Measurements from ENCODE around the gene SHMT2. TPM values are rescaled to one million over a fixed set of nuclear protein-coding genes. Genes with fewer than 3 reads are reported as not detected.

The SHMT2 gene
- total RNA-seq, 4 donors from 2014 or later = 20.5 to 42.4 (median 34.4) TPM

DNA sequence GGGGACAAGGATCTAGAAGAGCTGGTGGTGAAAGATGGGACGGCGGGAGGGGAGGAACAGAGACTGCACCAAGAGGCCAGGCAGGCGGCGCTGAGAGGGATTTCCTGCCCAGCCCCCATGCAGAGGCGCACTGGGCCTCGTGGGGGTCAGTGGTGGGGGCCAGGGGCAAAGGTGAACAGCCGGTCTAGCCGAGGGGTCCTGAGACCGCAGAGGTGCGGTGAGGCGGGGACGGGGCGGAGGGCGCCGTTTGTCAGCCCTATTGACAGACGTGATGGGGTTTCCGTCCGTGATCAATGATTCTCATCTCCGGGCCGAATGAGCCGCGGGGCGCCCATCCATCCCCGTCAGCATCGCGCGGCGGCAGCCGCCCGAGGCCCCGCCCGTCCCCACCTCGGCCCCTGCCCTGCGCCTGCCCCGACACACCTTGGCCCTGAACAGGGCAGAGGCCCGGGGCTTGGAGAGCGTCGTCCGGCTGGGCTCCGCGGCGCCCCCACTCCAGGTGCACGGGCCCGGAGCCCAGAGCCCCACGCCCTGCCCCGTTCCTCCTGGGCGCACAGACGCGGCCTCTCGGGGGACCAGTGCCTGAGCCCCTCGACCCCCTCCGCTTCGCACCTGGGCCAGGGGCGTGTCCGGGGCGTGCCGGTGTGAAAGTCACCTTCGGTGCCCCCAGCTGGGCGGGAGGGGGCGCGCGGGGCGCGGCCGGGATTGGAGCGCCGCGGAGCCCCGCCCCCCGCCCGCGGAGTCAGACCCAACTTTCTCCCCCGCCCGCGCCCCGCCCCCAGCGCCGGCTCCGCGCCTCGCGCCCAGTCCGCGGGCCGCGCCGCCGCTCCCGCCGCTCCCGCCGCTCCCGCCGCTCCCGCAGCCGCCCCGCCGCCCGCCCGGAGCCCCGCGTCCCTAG, 13.2 kb upstream of the SHMT2 start, which contains the start of gene NXPH4:
TSS of gene NXPH4 (plus strand) at position 781 of the 898 bp plus-strand sequence. CDS start 176 bp downstream, outside the sequence.
- no peak within 1 kb of the TSS for H3K27ac ChIP-seq
- TF ChIP-seq, protein P1, sequence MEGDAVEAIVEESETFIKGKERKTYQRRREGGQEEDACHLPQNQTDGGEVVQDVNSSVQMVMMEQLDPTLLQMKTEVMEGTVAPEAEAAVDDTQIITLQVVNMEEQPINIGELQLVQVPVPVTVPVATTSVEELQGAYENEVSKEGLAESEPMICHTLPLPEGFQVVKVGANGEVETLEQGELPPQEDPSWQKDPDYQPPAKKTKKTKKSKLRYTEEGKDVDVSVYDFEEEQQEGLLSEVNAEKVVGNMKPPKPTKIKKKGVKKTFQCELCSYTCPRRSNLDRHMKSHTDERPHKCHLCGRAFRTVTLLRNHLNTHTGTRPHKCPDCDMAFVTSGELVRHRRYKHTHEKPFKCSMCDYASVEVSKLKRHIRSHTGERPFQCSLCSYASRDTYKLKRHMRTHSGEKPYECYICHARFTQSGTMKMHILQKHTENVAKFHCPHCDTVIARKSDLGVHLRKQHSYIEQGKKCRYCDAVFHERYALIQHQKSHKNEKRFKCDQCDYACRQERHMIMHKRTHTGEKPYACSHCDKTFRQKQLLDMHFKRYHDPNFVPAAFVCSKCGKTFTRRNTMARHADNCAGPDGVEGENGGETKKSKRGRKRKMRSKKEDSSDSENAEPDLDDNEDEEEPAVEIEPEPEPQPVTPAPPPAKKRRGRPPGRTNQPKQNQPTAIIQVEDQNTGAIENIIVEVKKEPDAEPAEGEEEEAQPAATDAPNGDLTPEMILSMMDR (IDR thresholded peaks at IDR 0.05) = peak in 1 of 4 experiments; percentile 3
- TF ChIP-seq EP300 (IDR thresholded peaks at IDR 0.05) = no peak
- H3K4me1 ChIP-seq = peaks cover 0 to 59% (median 17%) of the 10 kb centered on the region in 3 donors
- no peak for ATAC-seq
- peak within 1 kb of the TSS; percentile 6 to 48 for H3K4me3 ChIP-seq
- no peaks in the 10 kb centered on the region for H3K9me3 ChIP-seq
- H3K36me3 ChIP-seq = peaks cover 0 to 17% of the 10 kb centered on the region in 2 donors
- H3K27me3 ChIP-seq = peaks cover 70% of the 10 kb centered on the region
- 0 to 7% methylated on average over 3 to 4 of the region's 102 CpGs for WGBS, 2 donors (ENCODE audit: low coverage in 1 of 2)

DNA sequence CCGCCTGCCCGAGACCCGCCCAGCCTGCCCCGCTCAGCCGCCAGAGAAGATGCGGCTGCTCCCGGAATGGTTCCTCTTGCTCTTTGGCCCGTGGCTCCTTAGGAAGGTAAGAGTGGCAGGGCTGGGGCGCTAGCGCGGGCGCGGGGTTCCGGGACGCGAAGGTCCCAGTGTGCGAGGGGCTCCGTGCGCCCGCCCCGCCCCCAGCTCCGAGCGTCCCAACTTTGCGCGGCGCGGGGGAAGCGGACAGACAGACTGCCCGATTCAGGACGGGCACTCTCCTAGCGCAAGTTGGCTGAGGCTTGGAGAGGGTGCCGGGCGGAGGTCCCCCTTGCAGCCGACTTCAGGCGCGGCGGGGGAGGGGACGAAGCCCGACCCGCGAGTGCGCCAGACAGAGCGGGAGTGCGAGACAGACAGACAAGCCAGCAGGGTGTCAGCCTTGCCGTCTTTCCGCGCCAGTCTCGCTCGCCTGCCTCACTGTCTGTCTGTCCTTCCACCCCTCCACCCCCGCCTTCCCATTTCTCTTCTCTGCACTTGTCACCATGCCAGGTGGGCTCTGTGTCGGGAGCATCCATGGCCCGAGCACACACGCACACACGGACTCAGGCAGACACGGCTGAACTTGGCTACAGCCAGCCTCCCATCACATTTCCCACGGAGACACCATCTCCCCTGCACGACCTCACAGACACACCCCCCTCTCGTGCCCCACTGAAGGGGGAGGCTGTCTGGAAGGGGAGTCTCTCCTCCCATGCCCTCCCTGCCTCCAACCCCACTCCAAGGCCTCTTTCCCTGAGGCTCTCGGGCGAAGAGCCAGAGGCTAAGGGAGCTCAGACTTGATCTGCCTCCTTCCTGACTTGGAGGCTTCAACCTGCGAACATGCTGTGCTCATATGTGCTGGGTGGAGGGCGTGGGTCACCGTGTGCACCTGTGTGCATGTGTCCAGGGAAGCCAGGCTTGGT, 12.3 kb upstream of the SHMT2 start:
- peaks cover 0 to 63% (median 17%) of the 10 kb centered on the region in 3 donors for H3K4me1 ChIP-seq
- peaks cover 0 to 8% of the 10 kb centered on the region in 2 donors for H3K36me3 ChIP-seq
- WGBS, 2 donors (ENCODE audit: low coverage in 1 of 2) = 1 to 60% methylated on average over 1 to 16 of the region's 63 CpGs
- no peak for ATAC-seq
- H3K4me3 ChIP-seq = peak overlapping the region; percentile 6 to 48
- TF ChIP-seq POLR2AphosphoS5 (IDR thresholded peaks at IDR 0.05) = no peak
- TF ChIP-seq, protein P1 (IDR thresholded peaks at IDR 0.05) = no peak
- TF ChIP-seq EP300 (IDR thresholded peaks at IDR 0.05) = no peak
- no peaks in the 10 kb centered on the region for H3K9me3 ChIP-seq
- no peak overlapping the region for H3K27ac ChIP-seq
- H3K27me3 ChIP-seq = peaks cover 79% of the 10 kb centered on the region

DNA sequence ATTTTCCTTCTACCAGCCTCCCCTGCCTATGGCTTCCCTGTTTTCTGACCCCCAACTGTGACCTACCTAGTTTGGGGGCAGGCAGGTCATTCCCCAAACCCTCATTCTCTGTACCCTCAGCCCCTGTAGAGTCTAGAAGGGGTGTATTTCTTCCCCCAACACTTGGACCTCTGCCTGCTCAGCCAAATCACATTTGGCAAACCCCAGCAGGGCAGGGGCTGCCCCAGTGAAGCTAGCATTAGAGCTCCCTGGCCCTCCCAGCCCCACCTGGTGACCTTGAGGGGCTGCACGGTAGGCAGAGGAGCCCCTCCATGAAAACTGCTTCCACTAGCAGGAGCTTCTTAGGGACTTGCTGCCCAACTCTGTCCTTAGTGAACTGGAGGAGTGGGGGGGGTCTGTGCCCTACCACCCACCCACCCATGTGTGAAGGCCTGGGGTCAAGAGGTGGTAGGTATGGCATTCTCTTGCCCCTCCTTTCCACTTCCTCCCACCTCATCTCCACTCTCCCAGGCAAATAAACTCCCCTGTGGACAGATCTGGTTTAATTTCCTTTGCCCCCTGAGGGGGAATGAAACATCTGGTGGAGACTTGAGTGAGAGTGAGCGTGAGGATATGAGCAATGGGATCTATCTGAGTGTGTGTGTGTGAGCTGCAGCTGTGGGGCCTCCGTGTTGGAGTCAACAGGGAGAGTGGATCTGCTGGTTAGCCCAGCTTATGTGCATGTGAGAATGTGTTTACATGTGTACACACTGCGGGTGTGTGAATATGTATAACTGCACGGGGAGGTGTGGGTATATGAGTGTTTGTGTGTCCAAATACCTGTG, 11.3 kb upstream of the SHMT2 start:
- Histone ChIP-seq H3K27me3 (peaks cover 90% of the 10 kb centered on the region), H3K36me3 (no peaks in the 10 kb centered on the region)

DNA sequence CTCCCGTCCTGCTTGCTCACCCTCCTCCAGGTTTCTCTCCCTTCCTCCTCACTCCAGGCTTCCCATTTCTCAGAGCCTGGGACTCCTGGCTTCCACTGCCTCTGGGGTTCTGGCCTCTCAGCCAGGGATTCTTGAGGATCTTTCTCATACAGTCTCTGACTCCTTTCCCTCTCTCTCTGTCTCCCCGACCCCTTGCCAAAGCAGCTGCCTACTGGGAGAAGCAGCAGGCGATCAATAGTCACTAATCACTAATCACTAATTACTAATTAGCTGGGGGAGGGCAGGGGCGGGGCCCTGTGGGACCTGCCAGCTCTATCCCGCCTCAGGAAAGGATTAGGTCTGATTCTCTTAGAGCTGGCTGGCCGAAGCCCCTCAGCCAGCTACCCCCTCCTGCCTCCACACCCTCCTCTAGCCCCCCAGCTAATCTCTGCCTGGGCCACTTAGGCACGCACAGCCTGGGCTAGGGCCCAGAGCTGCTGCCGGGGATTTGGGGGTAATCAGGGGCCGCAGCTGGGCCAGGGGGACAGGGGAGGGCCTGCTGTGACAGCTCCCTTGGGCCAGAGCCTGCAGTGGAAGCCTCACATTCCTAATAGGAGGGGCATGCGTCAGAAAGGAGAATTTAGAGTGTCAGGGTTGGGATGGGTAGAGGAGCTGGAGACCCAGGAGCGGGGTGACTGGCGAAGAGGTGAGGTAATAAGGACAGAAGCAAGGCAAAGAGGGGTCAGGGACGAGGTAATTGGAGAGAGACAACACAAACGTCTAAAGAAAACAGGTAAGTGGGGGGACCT, 10.1 kb upstream of the SHMT2 start:
- no peak overlapping the region for H3K4me3 ChIP-seq
- ATAC-seq = no peak
- WGBS, 2 donors (ENCODE audit: low coverage in 1 of 2) = 60 to 67% methylated on average over 6 of the region's 14 CpGs
- no peaks in the 10 kb centered on the region for H3K9me3 ChIP-seq
- no peak overlapping the region for H3K27ac ChIP-seq
- H3K27me3 ChIP-seq = peaks cover 99% of the 10 kb centered on the region
- peaks cover 0 to 45% (median 14%) of the 10 kb centered on the region in 3 donors for H3K4me1 ChIP-seq
- H3K36me3 ChIP-seq = no peaks in the 10 kb centered on the region
- TF ChIP-seq, protein P1 (IDR thresholded peaks at IDR 0.05) = no peak
- TF ChIP-seq POLR2A (IDR thresholded peaks at IDR 0.05) (no peak), EP300 (IDR thresholded peaks at IDR 0.05) (no peak), POLR2AphosphoS5 (IDR thresholded peaks at IDR 0.05) (no peak)

More for the DNA sequence above, 11.3 kb upstream of the SHMT2 start:
- TF ChIP-seq POLR2A (IDR thresholded peaks at IDR 0.05) = no peak
- no peak overlapping the region for H3K27ac ChIP-seq
- H3K4me1 ChIP-seq = peaks cover 0 to 56% (median 17%) of the 10 kb centered on the region in 3 donors
- no peaks in the 10 kb centered on the region for H3K9me3 ChIP-seq
- WGBS, 2 donors (ENCODE audit: low coverage in 1 of 2) = 83 to 100% methylated on average over 1 to 2 of the region's 5 CpGs
- ATAC-seq = no peak
- no peak overlapping the region for H3K4me3 ChIP-seq
